ENCODE data around the gene ZYG11B.
A peak's percentile ranks its signal among the peaks of the same experiment; 100 is the strongest.
"Not testable (repeated sequence)": the region's sequence is repeated elsewhere in the genome, so short reads cannot be mapped to it uniquely, and the experiment has no call there.

The ZYG11B gene

DNA sequence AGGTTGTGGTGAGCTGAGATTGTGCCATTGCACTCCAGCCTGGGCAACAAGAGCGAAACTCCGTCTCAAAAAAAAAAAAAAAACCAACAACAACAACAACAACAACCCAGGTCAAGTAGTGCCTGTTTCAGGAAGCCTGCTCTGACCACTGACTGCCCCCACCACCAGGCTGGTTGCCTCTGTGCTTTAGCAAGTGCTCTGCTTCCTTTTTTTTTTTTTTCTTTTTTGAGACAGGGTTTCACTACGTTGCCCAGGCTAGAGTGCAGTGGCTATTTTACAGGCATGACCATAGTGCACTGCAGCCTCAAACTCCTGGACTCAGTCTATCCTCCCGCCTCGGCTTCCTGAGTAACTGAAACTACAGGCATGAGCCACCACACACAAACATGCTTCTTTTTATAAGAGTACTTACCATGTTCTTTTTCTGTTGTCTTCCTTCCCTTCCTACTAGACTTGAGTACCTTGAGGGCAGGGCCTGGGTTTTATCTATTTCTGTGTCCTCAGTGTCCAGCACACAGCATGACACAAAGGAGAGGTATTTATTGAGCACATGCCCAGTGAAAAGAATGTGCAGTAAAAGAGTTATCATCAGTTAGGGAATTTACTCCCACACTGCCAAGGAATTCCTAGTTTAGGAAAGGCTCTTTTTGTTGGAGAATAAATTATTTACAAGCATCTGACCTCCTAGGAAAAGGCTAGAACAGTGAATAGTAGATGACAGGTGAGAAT, 18.2 kb upstream of the ZYG11B start:
- H3K36me3 ChIP-seq (ENCODE audit: control insufficient read depth in 2 of 2, insufficient read depth in 2 of 2, low read length in 2 of 2), result no peaks in the 10 kb centered on the region
- no peak overlapping the region for H3K27ac ChIP-seq (ENCODE audit: low read length)
- H3K4me1 ChIP-seq (ENCODE audit: control insufficient read depth, insufficient read depth, low read length), result peaks cover 16% of the 10 kb centered on the region
- no peaks in the 10 kb centered on the region for H3K27me3 ChIP-seq (ENCODE audit: control insufficient read depth in 1 of 2, insufficient read depth in 2 of 2, low read length in 2 of 2)
- no peak overlapping the region for H3K9ac ChIP-seq (ENCODE audit: low read length in 2 of 2)
- no peak overlapping the region for H3K4me3 ChIP-seq (ENCODE audit: low read length in 2 of 2)
- H3K9me3 ChIP-seq (ENCODE audit: control insufficient read depth in 2 of 2, low read length in 2 of 2), result no peaks in the 10 kb centered on the region

DNA sequence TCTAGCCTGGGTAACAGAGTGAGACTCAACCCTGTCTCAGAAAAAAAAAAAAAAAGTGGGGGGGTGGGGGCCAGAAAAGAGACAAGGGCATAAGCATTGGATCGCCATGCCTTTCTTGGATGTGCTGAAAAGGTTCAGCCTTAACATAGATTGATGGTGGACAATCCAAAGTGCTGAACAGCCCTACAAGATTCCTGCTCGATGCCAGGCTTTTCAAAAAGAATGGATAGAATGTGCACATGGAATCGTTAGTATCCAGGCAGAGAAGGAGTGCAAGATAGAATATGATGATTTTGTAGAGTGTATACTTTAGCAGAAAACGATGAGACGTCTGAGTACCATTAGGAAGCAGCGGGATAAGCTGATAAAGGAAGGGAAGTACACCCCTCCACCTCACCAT, 17.2 kb upstream of the ZYG11B start:
- no peaks in the 10 kb centered on the region for H3K36me3 ChIP-seq (ENCODE audit: control insufficient read depth in 2 of 2, insufficient read depth in 2 of 2, low read length in 2 of 2)
- H3K9ac ChIP-seq (ENCODE audit: low read length in 2 of 2), result no peak overlapping the region
- peaks cover 13% of the 10 kb centered on the region for H3K4me1 ChIP-seq (ENCODE audit: control insufficient read depth, insufficient read depth, low read length)
- H3K4me3 ChIP-seq (ENCODE audit: low read length in 2 of 2), result no peak overlapping the region
- no peak overlapping the region for H3K27ac ChIP-seq (ENCODE audit: low read length)
- no peaks in the 10 kb centered on the region for H3K9me3 ChIP-seq (ENCODE audit: control insufficient read depth in 2 of 2, low read length in 2 of 2)
- no peaks in the 10 kb centered on the region for H3K27me3 ChIP-seq (ENCODE audit: control insufficient read depth in 1 of 2, insufficient read depth in 2 of 2, low read length in 2 of 2)

DNA sequence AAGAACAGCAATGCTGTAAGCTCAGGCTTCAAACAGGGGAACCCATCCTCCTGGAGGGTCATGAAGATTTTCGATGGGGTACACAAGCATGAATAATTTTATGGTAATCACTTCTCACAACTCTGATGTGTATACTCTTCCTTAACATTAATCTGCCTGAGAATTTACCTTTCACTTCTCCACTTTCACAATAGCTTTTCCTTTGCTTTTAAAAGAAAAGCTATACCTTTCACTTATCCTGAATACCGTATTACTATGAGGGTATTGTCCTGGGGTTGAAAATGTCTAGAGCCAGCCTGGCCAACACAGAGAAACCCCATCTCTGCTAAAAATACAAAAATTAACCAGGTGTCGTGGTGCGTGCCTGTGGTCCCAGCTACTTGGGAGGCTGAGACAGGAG, 12.7 kb upstream of the ZYG11B start:
- Histone ChIP-seq H3K9me3 (ENCODE audit: control insufficient read depth in 2 of 2, low read length in 2 of 2) (no peaks in the 10 kb centered on the region), H3K36me3 (ENCODE audit: control insufficient read depth in 2 of 2, insufficient read depth in 2 of 2, low read length in 2 of 2) (no peaks in the 10 kb centered on the region), H3K4me1 (ENCODE audit: control insufficient read depth, insufficient read depth, low read length) (peaks cover 7% of the 10 kb centered on the region), H3K4me3 (ENCODE audit: low read length in 2 of 2) (no peak overlapping the region), H3K27ac (ENCODE audit: low read length) (no peak overlapping the region), H3K27me3 (ENCODE audit: control insufficient read depth in 1 of 2, insufficient read depth in 2 of 2, low read length in 2 of 2) (no peaks in the 10 kb centered on the region), H3K9ac (ENCODE audit: low read length in 2 of 2) (no peak overlapping the region)

DNA sequence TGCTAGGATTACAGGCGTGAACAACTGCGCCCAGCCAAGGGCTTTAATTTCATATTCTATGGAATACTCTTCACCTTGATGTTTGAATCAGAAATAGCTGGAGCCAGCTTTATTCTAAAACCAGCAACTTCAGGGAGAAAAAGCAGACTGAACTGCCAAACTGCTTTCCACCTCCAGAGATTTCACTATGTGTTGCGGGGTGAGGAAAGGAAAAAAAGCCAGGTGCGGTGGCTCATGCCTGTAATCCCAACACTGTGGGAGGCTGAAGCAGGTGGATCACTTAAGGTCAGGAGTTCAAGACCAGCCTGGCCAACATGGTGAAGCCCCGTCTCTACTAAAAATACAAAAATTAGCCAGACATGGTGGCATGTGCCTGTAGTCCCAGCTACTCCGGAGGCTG, 11.0 kb upstream of the ZYG11B start:
- H3K27me3 ChIP-seq (ENCODE audit: control insufficient read depth in 1 of 2, insufficient read depth in 2 of 2, low read length in 2 of 2); H3K4me1 ChIP-seq (ENCODE audit: control insufficient read depth, insufficient read depth, low read length); H3K9ac ChIP-seq (ENCODE audit: low read length in 2 of 2); H3K27ac ChIP-seq (ENCODE audit: low read length); H3K36me3 ChIP-seq (ENCODE audit: control insufficient read depth in 2 of 2, insufficient read depth in 2 of 2, low read length in 2 of 2); H3K9me3 ChIP-seq (ENCODE audit: control insufficient read depth in 2 of 2, low read length in 2 of 2); H3K4me3 ChIP-seq (ENCODE audit: low read length in 2 of 2): not testable (repeated sequence)

DNA sequence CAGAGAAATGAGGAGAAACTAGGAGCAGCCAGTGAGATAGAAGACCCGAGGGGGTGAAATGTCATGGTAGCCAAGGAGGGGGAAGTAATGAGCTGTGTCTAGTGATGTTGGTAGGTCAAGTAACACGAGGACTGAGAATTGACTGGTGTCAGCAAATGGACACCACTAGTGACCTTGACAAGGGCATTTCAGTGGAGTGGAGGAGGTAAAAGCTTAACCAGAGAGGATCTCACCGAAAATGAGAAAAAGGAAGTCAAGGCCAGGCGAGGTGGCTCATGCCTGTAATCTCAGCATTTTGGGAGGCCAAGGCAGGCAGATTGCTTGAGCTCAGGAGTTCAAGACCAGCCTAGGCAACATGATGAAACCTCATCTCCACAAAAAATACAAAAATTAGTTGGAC, 3.0 kb upstream of the ZYG11B start:
- Histone ChIP-seq H3K27me3 (ENCODE audit: control insufficient read depth in 1 of 2, insufficient read depth in 2 of 2, low read length in 2 of 2) (no peaks in the 10 kb centered on the region), H3K4me3 (ENCODE audit: low read length in 2 of 2) (no peak overlapping the region), H3K4me1 (ENCODE audit: control insufficient read depth, insufficient read depth, low read length) (peaks cover 4% of the 10 kb centered on the region), H3K27ac (ENCODE audit: low read length) (no peak overlapping the region), H3K9ac (ENCODE audit: low read length in 2 of 2) (no peak overlapping the region), H3K36me3 (ENCODE audit: control insufficient read depth in 2 of 2, insufficient read depth in 2 of 2, low read length in 2 of 2) (no peaks in the 10 kb centered on the region), H3K9me3 (ENCODE audit: control insufficient read depth in 2 of 2, low read length in 2 of 2) (no peaks in the 10 kb centered on the region)

DNA sequence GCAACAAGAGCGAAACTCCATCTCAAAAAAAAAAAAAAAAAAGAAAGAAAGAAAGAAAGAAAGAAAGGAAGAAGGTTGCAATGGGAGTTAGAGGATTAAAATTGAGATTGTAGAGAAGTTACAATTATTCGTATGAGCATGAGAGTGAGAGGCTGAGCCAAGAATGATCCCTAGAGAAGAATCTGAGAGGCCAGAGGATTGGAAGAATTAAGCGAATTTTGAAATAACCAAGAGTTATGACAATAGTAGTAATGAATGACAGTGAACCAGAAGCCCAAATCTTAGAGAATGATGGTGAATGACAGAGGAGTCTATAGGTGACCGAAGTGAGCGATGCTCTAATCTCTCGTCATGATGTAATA, 369 bp upstream of the ZYG11B start:
- no peaks in the 10 kb centered on the region for H3K27me3 ChIP-seq (ENCODE audit: control insufficient read depth in 1 of 2, insufficient read depth in 2 of 2, low read length in 2 of 2)
- peak overlapping the region; percentile 84 to 92 for H3K4me3 ChIP-seq (ENCODE audit: low read length in 2 of 2)
- H3K36me3 ChIP-seq (ENCODE audit: control insufficient read depth in 2 of 2, insufficient read depth in 2 of 2, low read length in 2 of 2), result no peaks in the 10 kb centered on the region
- peaks cover 7% of the 10 kb centered on the region for H3K4me1 ChIP-seq (ENCODE audit: control insufficient read depth, insufficient read depth, low read length)
- no peaks in the 10 kb centered on the region for H3K9me3 ChIP-seq (ENCODE audit: control insufficient read depth in 2 of 2, low read length in 2 of 2)
- H3K9ac ChIP-seq (ENCODE audit: low read length in 2 of 2), result peak overlapping the region; percentile 75 to 86
- no peak overlapping the region for H3K27ac ChIP-seq (ENCODE audit: low read length)

DNA sequence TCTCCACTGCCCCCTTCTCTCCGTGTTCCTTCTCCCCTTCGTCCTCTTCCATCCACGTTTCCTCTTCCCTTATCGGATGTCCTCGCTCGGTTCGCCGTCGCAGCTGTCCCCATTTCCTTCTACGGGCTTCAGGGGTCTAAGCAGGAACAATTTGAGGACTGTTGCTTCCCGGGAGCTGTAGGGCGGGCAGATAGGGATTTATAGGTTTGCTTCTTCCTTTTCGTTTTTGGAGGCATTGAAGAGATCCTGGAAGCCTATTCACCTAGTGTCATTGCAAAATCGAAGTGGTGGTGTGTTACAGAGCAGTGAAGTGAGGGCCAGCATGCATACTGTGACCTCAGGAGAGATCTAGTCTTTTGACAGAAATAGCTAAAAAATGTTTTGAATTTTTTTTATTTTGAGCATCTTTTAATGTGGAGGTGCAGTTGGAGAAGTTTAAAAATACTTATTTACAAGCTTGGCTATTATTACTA, 897 bp downstream of the ZYG11B start:
- Histone ChIP-seq H3K36me3 (ENCODE audit: control insufficient read depth in 2 of 2, insufficient read depth in 2 of 2, low read length in 2 of 2) (peaks cover 0 to 3% of the 10 kb centered on the region in 2 donors), H3K4me3 (ENCODE audit: low read length in 2 of 2) (peak overlapping the region; percentile 92 to 98), H3K9me3 (ENCODE audit: control insufficient read depth in 2 of 2, low read length in 2 of 2) (no peaks in the 10 kb centered on the region), H3K4me1 (ENCODE audit: control insufficient read depth, insufficient read depth, low read length) (peaks cover 7% of the 10 kb centered on the region), H3K9ac (ENCODE audit: low read length in 2 of 2) (peak overlapping the region; percentile 91 to 98), H3K27me3 (ENCODE audit: control insufficient read depth in 1 of 2, insufficient read depth in 2 of 2, low read length in 2 of 2) (no peaks in the 10 kb centered on the region), H3K27ac (ENCODE audit: low read length) (peak overlapping the region; percentile 41)

DNA sequence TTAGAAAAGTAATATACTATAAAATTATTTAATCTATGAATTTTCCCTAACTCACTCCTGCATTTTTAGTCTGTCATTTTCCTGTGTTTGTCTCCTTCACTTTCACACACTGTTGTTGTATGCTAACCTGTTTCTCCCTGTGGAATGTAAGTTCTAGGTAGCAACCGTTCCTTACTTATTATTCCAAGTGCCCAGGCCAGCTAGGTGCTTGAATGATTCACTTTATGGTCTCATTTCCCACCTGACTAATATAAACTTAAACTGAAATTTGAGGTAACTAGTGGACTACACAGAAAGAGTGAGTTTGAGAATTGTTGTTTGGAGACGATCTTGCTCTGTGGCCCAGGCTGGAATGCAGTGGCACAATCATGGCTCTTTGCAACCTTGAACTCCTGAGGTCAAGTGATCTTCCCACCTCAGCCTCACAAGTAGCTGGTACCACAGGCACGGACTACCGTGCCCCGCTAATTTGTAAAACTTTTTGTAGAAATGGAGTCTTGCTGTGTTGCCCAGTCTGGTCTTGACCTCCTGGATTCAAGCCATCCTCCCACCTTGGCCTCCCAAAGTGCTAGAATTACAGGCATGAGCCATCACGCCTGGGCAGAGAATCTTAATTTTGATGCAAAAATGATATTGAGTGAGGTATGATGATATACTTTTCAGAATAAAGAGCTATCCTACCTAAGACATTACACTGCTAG, 1.9 kb downstream of the ZYG11B start:
- no peak overlapping the region for H3K9ac ChIP-seq (ENCODE audit: low read length in 2 of 2)
- H3K36me3 ChIP-seq (ENCODE audit: control insufficient read depth in 2 of 2, insufficient read depth in 2 of 2, low read length in 2 of 2), result peaks cover 0 to 3% of the 10 kb centered on the region in 2 donors
- H3K9me3 ChIP-seq (ENCODE audit: control insufficient read depth in 2 of 2, low read length in 2 of 2), result no peaks in the 10 kb centered on the region
- H3K27me3 ChIP-seq (ENCODE audit: control insufficient read depth in 1 of 2, insufficient read depth in 2 of 2, low read length in 2 of 2), result no peaks in the 10 kb centered on the region
- H3K4me1 ChIP-seq (ENCODE audit: control insufficient read depth, insufficient read depth, low read length), result peaks cover 7% of the 10 kb centered on the region
- peak overlapping the region in 1 of 2 donors; percentile 47 for H3K4me3 ChIP-seq (ENCODE audit: low read length in 2 of 2)
- H3K27ac ChIP-seq (ENCODE audit: low read length), result no peak overlapping the region

DNA sequence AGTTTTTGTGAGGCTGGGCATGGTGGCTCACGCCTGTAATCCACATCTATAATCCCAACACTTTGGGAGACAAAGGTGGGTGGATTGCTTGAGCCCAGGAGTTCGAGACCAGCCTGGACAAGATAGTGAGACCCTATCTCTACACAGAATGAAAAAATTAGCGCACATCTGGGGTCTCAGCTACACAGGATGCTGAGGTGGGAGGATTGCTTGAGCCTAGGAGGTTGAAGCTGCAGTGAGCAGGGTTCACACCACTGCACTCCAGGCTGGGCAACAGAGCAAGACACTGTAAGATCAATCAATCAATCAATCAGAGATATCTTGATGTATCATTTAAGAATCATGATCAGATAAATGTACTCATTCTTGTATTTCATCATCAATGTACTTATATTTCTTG, 7.1 kb downstream of the ZYG11B start:
- Histone ChIP-seq H3K27me3 (ENCODE audit: control insufficient read depth in 1 of 2, insufficient read depth in 2 of 2, low read length in 2 of 2) (no peaks in the 10 kb centered on the region), H3K36me3 (ENCODE audit: control insufficient read depth in 2 of 2, insufficient read depth in 2 of 2, low read length in 2 of 2) (peaks cover 0 to 3% of the 10 kb centered on the region in 2 donors), H3K4me3 (ENCODE audit: low read length in 2 of 2) (no peak overlapping the region), H3K27ac (ENCODE audit: low read length) (no peak overlapping the region), H3K9me3 (ENCODE audit: control insufficient read depth in 2 of 2, low read length in 2 of 2) (no peaks in the 10 kb centered on the region), H3K9ac (ENCODE audit: low read length in 2 of 2) (no peak overlapping the region), H3K4me1 (ENCODE audit: control insufficient read depth, insufficient read depth, low read length) (peaks cover 8% of the 10 kb centered on the region)

DNA sequence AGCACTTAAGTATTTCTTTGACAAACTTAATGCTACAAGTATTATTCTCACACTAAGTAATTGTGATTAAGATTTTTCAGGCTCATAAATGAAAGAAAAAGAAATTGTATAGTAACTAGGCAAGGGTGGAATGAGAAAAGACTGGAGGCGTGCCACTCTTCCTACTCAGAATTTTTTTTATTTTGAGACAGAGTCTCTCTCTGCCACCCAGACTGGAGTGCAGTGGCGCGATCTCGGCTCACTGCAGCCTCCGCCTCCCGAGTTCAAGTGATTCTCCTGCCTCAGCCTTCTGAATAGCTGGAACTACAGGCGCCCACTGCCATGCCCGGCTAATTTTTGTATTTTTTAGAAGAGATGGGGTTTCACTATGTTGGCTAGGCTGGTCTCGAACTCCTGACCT, 9.1 kb downstream of the ZYG11B start:
- H3K9me3 ChIP-seq (ENCODE audit: control insufficient read depth in 2 of 2, low read length in 2 of 2); H3K4me1 ChIP-seq (ENCODE audit: control insufficient read depth, insufficient read depth, low read length); H3K4me3 ChIP-seq (ENCODE audit: low read length in 2 of 2); H3K36me3 ChIP-seq (ENCODE audit: control insufficient read depth in 2 of 2, insufficient read depth in 2 of 2, low read length in 2 of 2); H3K27ac ChIP-seq (ENCODE audit: low read length); H3K9ac ChIP-seq (ENCODE audit: low read length in 2 of 2); H3K27me3 ChIP-seq (ENCODE audit: control insufficient read depth in 1 of 2, insufficient read depth in 2 of 2, low read length in 2 of 2): not testable (repeated sequence)

DNA sequence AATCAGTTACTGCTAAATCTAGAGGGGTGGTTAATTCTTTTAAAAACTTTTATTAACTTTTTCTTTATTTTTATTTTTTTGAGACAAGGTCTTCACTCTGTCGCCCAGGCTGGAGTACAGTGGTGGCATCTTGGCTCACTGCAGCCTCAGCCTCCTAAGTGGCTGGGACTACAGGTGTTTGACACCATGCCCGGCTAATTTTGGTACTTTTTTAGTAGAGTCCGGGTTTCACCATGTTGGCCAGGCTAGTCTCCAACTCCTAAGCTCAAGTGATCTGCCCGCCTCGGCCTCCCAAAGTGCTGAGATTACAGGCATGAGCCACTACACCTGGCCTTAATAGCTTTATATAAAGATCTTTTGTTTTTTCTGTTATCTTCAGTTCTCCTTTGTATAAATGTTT, 11.9 kb downstream of the ZYG11B start:
- Histone ChIP-seq H3K4me3 (ENCODE audit: low read length in 2 of 2) (no peak overlapping the region), H3K27me3 (ENCODE audit: control insufficient read depth in 1 of 2, insufficient read depth in 2 of 2, low read length in 2 of 2) (no peaks in the 10 kb centered on the region), H3K4me1 (ENCODE audit: control insufficient read depth, insufficient read depth, low read length) (peaks cover 7% of the 10 kb centered on the region), H3K9ac (ENCODE audit: low read length in 2 of 2) (no peak overlapping the region), H3K9me3 (ENCODE audit: control insufficient read depth in 2 of 2, low read length in 2 of 2) (no peaks in the 10 kb centered on the region), H3K36me3 (ENCODE audit: control insufficient read depth in 2 of 2, insufficient read depth in 2 of 2, low read length in 2 of 2) (no peaks in the 10 kb centered on the region), H3K27ac (ENCODE audit: low read length) (no peak overlapping the region)
